ENCODE results near the gene KLF18. TPM values are rescaled to one million over a fixed set of nuclear protein-coding genes. Genes with fewer than 3 reads are reported as not detected.

KLF18 gene
- total RNA-seq, 1 experiment from 2014 or later: not detected

GRCh38 chr1:44168520-44169098, 27.2 kb upstream of the KLF18 start:
- H3K27me3 Mint-ChIP-seq (ENCODE audit: insufficient read depth, unreplicated experiment): peaks cover 7% of the 10 kb centered on the region
- CTCF ChIA-PET: no interaction called here

GRCh38 chr1:44161546-44161945, 20.1 kb upstream of the KLF18 start:
- H3K4me1 Mint-ChIP-seq (ENCODE audit: low read depth, unreplicated experiment): no peaks in the 10 kb centered on the region
- ChIA-PET POLR2A (no interaction called here), CTCF (no interaction called here)
- peaks cover 4% of the 10 kb centered on the region for H3K27me3 Mint-ChIP-seq (ENCODE audit: insufficient read depth, unreplicated experiment)
- DNase-seq: no peak
- H3K36me3 Mint-ChIP-seq (ENCODE audit: insufficient read depth, unreplicated experiment): no peaks in the 10 kb centered on the region
- Histone ChIP-seq H3K36me3 (ENCODE audit: control insufficient read depth, insufficient read depth, low read length) (no peaks in the 10 kb centered on the region), H3K4me1 (no peaks in the 10 kb centered on the region), H3K27me3 (replicated peaks; ENCODE audit: control insufficient read depth, insufficient read depth, low read length) (no peaks in the 10 kb centered on the region), H3K9me3 (no peaks in the 10 kb centered on the region), H3K4me3 (ENCODE audit: low read depth, low read length) (no peak overlapping the region)
- H3K27ac Mint-ChIP-seq (ENCODE audit: unreplicated experiment): no peak overlapping the region
- TF ChIP-seq CTCF (IDR thresholded peaks at IDR 0.05; ENCODE audit: insufficient read depth in 1 of 2, low read depth in 1 of 2, low read length in 1 of 2, severe bottlenecking in 1 of 2, unreplicated experiment in 1 of 2): no peak
- H3K9me3 Mint-ChIP-seq (ENCODE audit: unreplicated experiment): no peaks in the 10 kb centered on the region
- no TSS peak for BruUV-seq (replicated peaks)
- no peak overlapping the region for H3K4me3 Mint-ChIP-seq (ENCODE audit: unreplicated experiment)
- intact Hi-C loops (cut with micrococcal nuclease; ENCODE audit: unreplicated experiment): no loop called here

More at GRCh38 chr1:44168520-44169098, 27.2 kb upstream of the KLF18 start:
- no peaks in the 10 kb centered on the region for H3K36me3 ChIP-seq (ENCODE audit: control insufficient read depth, insufficient read depth, low read length)
- POLR2A ChIA-PET: no interaction called here
- Mint-ChIP-seq H3K4me1 (ENCODE audit: low read depth, unreplicated experiment) (no peaks in the 10 kb centered on the region), H3K36me3 (ENCODE audit: insufficient read depth, unreplicated experiment) (no peaks in the 10 kb centered on the region), H3K4me3 (ENCODE audit: unreplicated experiment) (no peak overlapping the region), H3K9me3 (ENCODE audit: unreplicated experiment) (no peaks in the 10 kb centered on the region), H3K27ac (ENCODE audit: unreplicated experiment) (no peak overlapping the region)
- no peak for DNase-seq
- H3K9me3 ChIP-seq: no peaks in the 10 kb centered on the region
- no peaks in the 10 kb centered on the region for H3K4me1 ChIP-seq
- intact Hi-C loops (cut with micrococcal nuclease; ENCODE audit: unreplicated experiment): no loop called here
- H3K27me3 ChIP-seq (replicated peaks; ENCODE audit: control insufficient read depth, insufficient read depth, low read length): no peaks in the 10 kb centered on the region
- H3K4me3 ChIP-seq (ENCODE audit: low read depth, low read length): no peak overlapping the region
- BruUV-seq (replicated peaks): no TSS peak
- no peak for TF ChIP-seq CTCF (IDR thresholded peaks at IDR 0.05; ENCODE audit: insufficient read depth in 1 of 2, low read depth in 1 of 2, low read length in 1 of 2, severe bottlenecking in 1 of 2, unreplicated experiment in 1 of 2)

GRCh38 chr1:44158871-44159270, 17.4 kb upstream of the KLF18 start:
- Mint-ChIP-seq H3K4me3 (ENCODE audit: unreplicated experiment) (no peak overlapping the region), H3K9me3 (ENCODE audit: unreplicated experiment) (no peaks in the 10 kb centered on the region), H3K27me3 (ENCODE audit: insufficient read depth, unreplicated experiment) (no peaks in the 10 kb centered on the region), H3K4me1 (ENCODE audit: low read depth, unreplicated experiment) (no peaks in the 10 kb centered on the region), H3K36me3 (ENCODE audit: insufficient read depth, unreplicated experiment) (no peaks in the 10 kb centered on the region), H3K27ac (ENCODE audit: unreplicated experiment) (no peak overlapping the region)
- POLR2A ChIA-PET: no interaction called here
- no peak overlapping the region for H3K4me3 ChIP-seq (ENCODE audit: low read depth, low read length)
- no peaks in the 10 kb centered on the region; the same call in 1 of the 2 replicates for H3K4me1 ChIP-seq
- CTCF ChIA-PET: no interaction called here
- no peak for DNase-seq
- no peak for TF ChIP-seq CTCF (IDR thresholded peaks at IDR 0.05; ENCODE audit: insufficient read depth in 1 of 2, low read depth in 1 of 2, low read length in 1 of 2, severe bottlenecking in 1 of 2, unreplicated experiment in 1 of 2)
- H3K36me3 ChIP-seq (ENCODE audit: control insufficient read depth, insufficient read depth, low read length): no peaks in the 10 kb centered on the region
- no peaks in the 10 kb centered on the region for H3K9me3 ChIP-seq
- H3K27me3 ChIP-seq (replicated peaks; ENCODE audit: control insufficient read depth, insufficient read depth, low read length): no peaks in the 10 kb centered on the region
- intact Hi-C loops (cut with micrococcal nuclease; ENCODE audit: unreplicated experiment): no loop called here
- BruUV-seq (replicated peaks): no TSS peak

Data from Caco-2 (cell line).